Mesothelial cell of epicardium (in vitro differentiated cells): ENCODE data around the gene CNGB1. TPM values are rescaled to one million over a fixed set of nuclear protein-coding genes. Genes with fewer than 3 reads are reported as not detected.

Experiments
- DNase-seq, 2 experiments: peaks; one replicate each; pipeline ENCODE4 v3.0.0; 2021; ENCODE audit warnings: low spot score in 2 of 2; ENCODE audit not compliant: unreplicated experiment in 2 of 2
- H3K27ac Mint-ChIP-seq: 2 replicates; pipeline ENCODE4 v1.8.0; 2021; ENCODE audit warnings: mixed read lengths
- H3K27me3 Mint-ChIP-seq: 2 replicates; pipeline ENCODE4 v1.8.0; 2021; ENCODE audit warnings: low read depth, mixed read lengths
- H3K36me3 Mint-ChIP-seq: 2 replicates; pipeline ENCODE4 v1.8.0; 2021; ENCODE audit warnings: mixed read lengths
- H3K4me1 Mint-ChIP-seq: 2 replicates; pipeline ENCODE4 v1.8.0; 2021; ENCODE audit warnings: mixed read lengths
- H3K4me3 Mint-ChIP-seq: 2 replicates; pipeline ENCODE4 v1.8.0; 2021; ENCODE audit warnings: mild to moderate bottlenecking, moderate library complexity, mixed read lengths
- H3K9me3 Mint-ChIP-seq: 2 replicates; pipeline ENCODE4 v1.8.0; 2021; ENCODE audit warnings: mixed read lengths
- total RNA-seq: library from RNA; stranded (reverse); gene quantifications from 3 replicates; pipeline ENCODE4 v1.2.1, GENCODE V29; 2021
- TF ChIP-seq, protein P1 (sequence below): fragments of 200-600 bp; sonication (generic); IDR thresholded peaks from one replicate; pipeline ENCODE4 v1.5.0; 2021; ENCODE audit warnings: antibody characterized with exemption; ENCODE audit not compliant: unreplicated experiment

Gene CNGB1
- total RNA-seq, 1 donor from 2014 or later = 0.07 TPM

GRCh38 chr16:58002416-58002800 is 31.5 kb upstream of the CNGB1 start:
- Mint-ChIP-seq H3K27me3 (no peaks in the 10 kb centered on the region), H3K36me3 (peaks cover 18% of the 10 kb centered on the region), H3K27ac (no peak overlapping the region), H3K9me3 (peaks cover 7% of the 10 kb centered on the region), H3K4me1 (peaks cover 21% of the 10 kb centered on the region), H3K4me3 (no peak overlapping the region)
- no peak for DNase-seq
- TF ChIP-seq, protein P1, sequence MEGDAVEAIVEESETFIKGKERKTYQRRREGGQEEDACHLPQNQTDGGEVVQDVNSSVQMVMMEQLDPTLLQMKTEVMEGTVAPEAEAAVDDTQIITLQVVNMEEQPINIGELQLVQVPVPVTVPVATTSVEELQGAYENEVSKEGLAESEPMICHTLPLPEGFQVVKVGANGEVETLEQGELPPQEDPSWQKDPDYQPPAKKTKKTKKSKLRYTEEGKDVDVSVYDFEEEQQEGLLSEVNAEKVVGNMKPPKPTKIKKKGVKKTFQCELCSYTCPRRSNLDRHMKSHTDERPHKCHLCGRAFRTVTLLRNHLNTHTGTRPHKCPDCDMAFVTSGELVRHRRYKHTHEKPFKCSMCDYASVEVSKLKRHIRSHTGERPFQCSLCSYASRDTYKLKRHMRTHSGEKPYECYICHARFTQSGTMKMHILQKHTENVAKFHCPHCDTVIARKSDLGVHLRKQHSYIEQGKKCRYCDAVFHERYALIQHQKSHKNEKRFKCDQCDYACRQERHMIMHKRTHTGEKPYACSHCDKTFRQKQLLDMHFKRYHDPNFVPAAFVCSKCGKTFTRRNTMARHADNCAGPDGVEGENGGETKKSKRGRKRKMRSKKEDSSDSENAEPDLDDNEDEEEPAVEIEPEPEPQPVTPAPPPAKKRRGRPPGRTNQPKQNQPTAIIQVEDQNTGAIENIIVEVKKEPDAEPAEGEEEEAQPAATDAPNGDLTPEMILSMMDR = no peak

DNA sequence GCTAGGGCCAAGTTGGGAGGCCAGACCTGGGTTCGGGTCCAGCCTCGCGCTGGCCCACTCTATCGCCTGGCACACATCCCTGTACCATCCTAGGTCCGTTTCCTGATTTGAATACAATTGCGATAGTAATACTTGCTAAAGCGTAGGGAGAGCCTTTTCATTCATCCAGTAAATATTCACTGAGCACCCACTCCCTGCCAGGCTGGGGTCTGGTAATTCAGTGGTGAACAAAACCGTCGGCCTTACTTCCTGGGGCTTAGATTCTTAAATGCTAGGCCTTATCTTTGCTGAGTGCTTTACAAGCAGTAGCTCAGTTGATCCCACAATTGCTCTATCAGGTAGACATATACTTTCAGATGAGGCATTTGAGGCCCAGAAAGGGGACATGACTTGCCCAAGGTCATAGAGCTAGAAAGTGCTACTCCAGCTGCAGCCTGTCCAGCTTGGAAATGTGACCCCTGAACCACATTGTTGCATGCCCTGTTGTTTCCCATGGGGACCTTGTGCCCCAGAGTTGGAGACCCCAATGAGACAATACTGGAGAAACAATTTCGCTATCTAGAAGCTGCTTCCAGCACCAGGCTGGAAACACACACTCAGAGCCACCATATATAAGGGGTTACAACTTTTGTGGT is 31.0 kb upstream of the CNGB1 start:
- H3K27me3 Mint-ChIP-seq = no peaks in the 10 kb centered on the region
- no peak for DNase-seq
- peaks cover 18% of the 10 kb centered on the region for H3K36me3 Mint-ChIP-seq
- TF ChIP-seq, protein P1 = no peak
- H3K4me3 Mint-ChIP-seq = peak overlapping the region; percentile 89
- H3K27ac Mint-ChIP-seq = no peak overlapping the region
- H3K4me1 Mint-ChIP-seq = peaks cover 21% of the 10 kb centered on the region
- peaks cover 4% of the 10 kb centered on the region for H3K9me3 Mint-ChIP-seq

DNA sequence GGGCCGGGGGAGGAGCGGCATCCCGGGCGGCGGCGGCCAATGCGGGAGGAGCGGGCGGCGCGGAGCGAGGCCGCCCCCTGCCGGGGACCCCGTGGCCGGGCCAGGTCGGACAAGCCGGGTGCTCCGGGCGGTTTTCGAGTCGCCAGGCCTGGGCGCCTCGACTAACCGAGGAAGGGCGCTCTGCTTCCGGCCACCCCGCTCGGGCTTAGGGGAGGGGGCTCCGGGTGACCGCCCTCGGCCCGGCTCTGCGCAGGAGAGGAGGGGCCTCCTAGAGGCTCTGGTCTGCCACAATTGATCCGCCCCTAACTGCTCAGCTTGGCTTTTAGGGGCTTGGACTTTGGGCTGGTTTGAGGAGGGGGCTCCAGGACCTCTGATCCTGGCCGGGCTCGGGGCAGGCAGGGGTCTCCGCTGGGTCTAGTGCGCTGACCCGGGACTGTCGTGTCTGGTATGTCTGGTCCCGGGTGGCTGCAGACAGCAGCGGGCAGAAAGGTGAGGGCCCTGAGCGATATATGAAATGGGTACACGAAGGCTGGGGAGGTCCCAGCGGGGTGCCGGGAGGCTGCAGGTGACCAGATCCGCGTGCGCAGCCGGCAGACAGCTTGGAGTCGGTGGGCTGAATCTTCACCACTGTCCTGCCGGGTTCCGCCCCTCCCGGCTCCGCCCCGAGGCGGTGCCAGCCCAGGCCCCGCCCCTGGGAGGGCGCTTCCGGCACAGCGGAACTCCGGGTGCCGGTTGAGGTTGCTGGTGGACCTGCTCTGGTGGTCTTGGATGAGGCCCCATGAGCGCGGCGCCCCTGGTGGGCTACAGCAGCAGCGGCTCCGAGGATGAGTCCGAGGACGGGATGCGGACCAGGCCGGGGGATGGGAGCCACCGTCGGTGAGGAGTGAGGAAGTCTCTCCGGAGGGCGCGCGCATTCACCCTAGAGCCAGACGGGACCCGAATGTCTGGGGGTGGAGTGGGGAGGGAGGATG is 30.1 kb upstream of the CNGB1 start, which contains the start of gene USB1:
USB1 (plus strand) TSS at position 702 of the 971 bp plus-strand sequence; CDS start at position 779, 77 bp downstream.
- H3K36me3 Mint-ChIP-seq = peaks cover 14% of the 10 kb centered on the region
- peak within 1 kb of the TSS; percentile 89 for H3K4me3 Mint-ChIP-seq
- TF ChIP-seq, protein P1 = peak; percentile 48
- peak within 1 kb of the TSS; percentile 83 for H3K27ac Mint-ChIP-seq
- DNase-seq = peak; percentile 75 to 90
- no peaks in the 10 kb centered on the region for H3K27me3 Mint-ChIP-seq
- no peaks in the 10 kb centered on the region for H3K9me3 Mint-ChIP-seq
- H3K4me1 Mint-ChIP-seq = peaks cover 21% of the 10 kb centered on the region

DNA sequence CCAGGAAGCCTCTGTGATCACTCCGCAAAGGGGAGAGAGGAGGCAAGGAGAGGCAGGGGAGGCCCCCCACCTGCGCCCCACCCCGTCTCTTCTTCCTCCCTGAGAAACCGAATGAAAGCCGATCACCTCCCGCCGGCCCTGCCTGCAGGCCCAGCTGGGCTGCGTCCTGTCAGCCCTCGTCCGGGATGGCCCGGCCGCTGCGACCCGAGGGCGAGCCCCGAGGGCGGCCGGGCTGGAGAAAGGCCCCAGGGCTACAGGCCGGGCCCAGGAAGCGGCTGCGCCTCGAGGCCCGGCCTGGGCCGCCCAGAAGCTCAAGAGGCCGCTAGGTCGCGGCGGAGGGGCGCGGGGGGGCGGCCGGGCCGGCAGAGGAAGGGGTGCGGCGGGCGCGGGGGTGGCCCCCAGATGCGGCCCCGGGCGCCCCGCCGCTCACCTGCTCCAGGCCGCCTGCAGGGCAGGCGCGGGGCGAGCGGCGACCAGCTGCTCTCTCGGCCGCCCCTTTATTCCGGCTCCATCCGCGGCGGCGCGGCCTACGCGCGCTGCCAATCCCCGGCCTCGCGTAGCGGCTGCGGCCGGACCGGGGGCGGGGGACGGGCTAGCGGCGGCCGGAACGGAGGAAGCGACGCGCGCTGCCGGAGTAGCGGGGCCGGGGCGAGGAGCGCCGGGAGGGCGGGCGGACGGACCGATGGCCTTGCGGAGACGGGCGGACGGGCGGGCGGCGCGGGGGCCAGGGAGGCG is 29.2 kb upstream of the CNGB1 start, which contains the start of gene ZNF319:
ZNF319 (minus strand) TSS at position 702 of the 735 bp plus-strand sequence. CDS start 2,407 bp downstream, outside the sequence.
- Mint-ChIP-seq H3K36me3 (peaks cover 11% of the 10 kb centered on the region), H3K9me3 (no peaks in the 10 kb centered on the region), H3K4me1 (peaks cover 21% of the 10 kb centered on the region), H3K27ac (peak within 1 kb of the TSS; percentile 83), H3K27me3 (no peaks in the 10 kb centered on the region), H3K4me3 (peak within 1 kb of the TSS; percentile 89)
- DNase-seq = no peak
- TF ChIP-seq, protein P1 = no peak

- peaks cover 9% of the 10 kb centered on the region for H3K36me3 Mint-ChIP-seq
- H3K27ac Mint-ChIP-seq = peak overlapping the region; percentile 21
- no peaks in the 10 kb centered on the region for H3K9me3 Mint-ChIP-seq
- H3K4me3 Mint-ChIP-seq = peak overlapping the region; percentile 75
- peaks cover 21% of the 10 kb centered on the region for H3K4me1 Mint-ChIP-seq
- no peak for DNase-seq
- H3K27me3 Mint-ChIP-seq = no peaks in the 10 kb centered on the region
- TF ChIP-seq, protein P1 = no peak
Measured at GRCh38 chr16:57999366-57999970, 28.5 kb upstream of the CNGB1 start.
